NCI-H460 (cell line): Measurements from ENCODE around the gene FAM210B. TPM values are rescaled to one million over a fixed set of nuclear protein-coding genes. Genes with fewer than 3 reads are reported as not detected.
"Not testable (repeated sequence)": the region's sequence is repeated elsewhere in the genome, so short reads cannot be mapped to it uniquely, and the experiment has no call there.

ENCODE experiments used
- DNase-seq: peaks from one replicate; pipeline ENCODE4 v3.0.0-alpha.2; 2016; ENCODE audit warnings: low read depth; ENCODE audit errors: extremely low read depth
- total RNA-seq: library from RNA; depleted of rRNA; stranded (reverse); fragments of >200 nt; shearing (Covaris generic); gene quantifications from 2 replicates; pipeline ENCODE4 v1.2.3, GENCODE V29; 2014

FAM210B gene
- total RNA-seq, 1 experiment from 2014 or later, result 94.1 TPM

- DNase-seq, result no peak
Measured at GRCh38 chr20:56360133-56360907, 1.5 kb downstream of the FAM210B start.

GRCh38 chr20:56360908-56361205, 2.1 kb downstream of the FAM210B start:
- no peak for DNase-seq

GRCh38 chr20:56361900-56362299, 3.1 kb downstream of the FAM210B start:
- DNase-seq, result no peak

- no peak for DNase-seq
Measured at GRCh38 chr20:56362833-56363413, 4.1 kb downstream of the FAM210B start.

- DNase-seq, result no peak
Measured at GRCh38 chr20:56363491-56363890, 4.7 kb downstream of the FAM210B start.

GRCh38 chr20:56368351-56369134, 9.8 kb downstream of the FAM210B start:
- no peak for DNase-seq

- DNase-seq, result no peak
Measured at GRCh38 chr20:56369179-56369578, 10.4 kb downstream of the FAM210B start.

GRCh38 chr20:56371977-56372376, 13.2 kb downstream of the FAM210B start:
- no peak for DNase-seq

- no peak for DNase-seq
Measured at GRCh38 chr20:56372850-56373249, 14.1 kb downstream of the FAM210B start.

GRCh38 chr20:56373942-56374341, 15.2 kb downstream of the FAM210B start:
- peak; percentile 70 for DNase-seq

GRCh38 chr20:56376331-56376730, 17.6 kb downstream of the FAM210B start:
- no peak for DNase-seq

- DNase-seq, result no peak
Measured at GRCh38 chr20:56378386-56378785, 19.6 kb downstream of the FAM210B start.

- no peak for DNase-seq
Measured at GRCh38 chr20:56380375-56380774, 21.6 kb downstream of the FAM210B start.

GRCh38 chr20:56381501-56381900, 22.7 kb downstream of the FAM210B start:
- DNase-seq, result no peak

- no peak for DNase-seq
Measured at GRCh38 chr20:56382696-56383095, 23.9 kb downstream of the FAM210B start.

GRCh38 chr20:56383334-56383733, 24.6 kb downstream of the FAM210B start:
- no peak for DNase-seq

GRCh38 chr20:56385130-56385529, 26.4 kb downstream of the FAM210B start:
- DNase-seq, result no peak

GRCh38 chr20:56386219-56386618, 27.4 kb downstream of the FAM210B start:
- no peak for DNase-seq

GRCh38 chr20:56388882-56389281, 30.1 kb downstream of the FAM210B start:
- DNase-seq, result no peak

GRCh38 chr20:56389807-56390206, 31.0 kb downstream of the FAM210B start:
- DNase-seq, result no peak

- not testable (repeated sequence) for DNase-seq
Measured at GRCh38 chr20:56390396-56390795, 31.6 kb downstream of the FAM210B start.

GRCh38 chr20:56391037-56391436, 32.3 kb downstream of the FAM210B start:
- DNase-seq, result no peak
